ENCODE data around the gene HOXC6.

DNA sequence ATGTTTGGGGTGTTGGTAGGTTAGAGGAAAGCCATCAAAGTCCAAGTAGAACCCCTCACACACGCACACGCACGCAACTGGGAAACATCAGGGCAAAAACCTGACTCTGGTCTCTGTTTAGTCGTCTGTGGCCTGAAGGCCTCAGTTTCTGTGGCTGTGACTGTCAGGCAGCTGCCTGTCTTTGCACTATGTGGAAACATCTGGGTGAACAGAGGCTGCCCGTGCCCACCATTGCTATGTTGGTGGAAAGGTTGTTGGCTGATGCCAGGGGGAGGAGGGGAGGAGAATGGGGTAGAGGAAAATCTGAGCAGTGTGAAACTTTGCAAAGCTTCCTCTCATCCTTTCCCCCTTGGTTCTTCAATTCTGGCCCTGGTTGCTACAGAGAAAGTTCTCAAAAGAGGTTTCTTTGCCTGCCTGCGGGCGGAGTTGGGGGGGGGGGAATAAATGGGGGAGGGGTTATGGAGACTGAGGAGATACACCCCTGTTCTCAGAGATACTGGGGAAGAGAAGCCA lies 35.8 kb upstream of the HOXC6 start:
- TF ChIP-seq GATA3 (IDR thresholded peaks at IDR 0.05; ENCODE audit: low read depth, low read length) (no peak), GATA2 (IDR thresholded peaks at IDR 0.05; ENCODE audit: low read depth, low read length) (no peak)
